HG02623 (cell line): ENCODE data around the gene AKAP13.

ENCODE experiments used
- ATAC-seq: cut with Tn5 transposase; IDR thresholded peaks from one replicate; pipeline ENCODE4 v1.9.1; 2021; ENCODE audit warnings: moderate library complexity; ENCODE audit not compliant: unreplicated experiment

The AKAP13 gene

GRCh38 chr15:85745023-85745422 lies 364.6 kb downstream of the AKAP13 start:
- ATAC-seq: no peak

DNA sequence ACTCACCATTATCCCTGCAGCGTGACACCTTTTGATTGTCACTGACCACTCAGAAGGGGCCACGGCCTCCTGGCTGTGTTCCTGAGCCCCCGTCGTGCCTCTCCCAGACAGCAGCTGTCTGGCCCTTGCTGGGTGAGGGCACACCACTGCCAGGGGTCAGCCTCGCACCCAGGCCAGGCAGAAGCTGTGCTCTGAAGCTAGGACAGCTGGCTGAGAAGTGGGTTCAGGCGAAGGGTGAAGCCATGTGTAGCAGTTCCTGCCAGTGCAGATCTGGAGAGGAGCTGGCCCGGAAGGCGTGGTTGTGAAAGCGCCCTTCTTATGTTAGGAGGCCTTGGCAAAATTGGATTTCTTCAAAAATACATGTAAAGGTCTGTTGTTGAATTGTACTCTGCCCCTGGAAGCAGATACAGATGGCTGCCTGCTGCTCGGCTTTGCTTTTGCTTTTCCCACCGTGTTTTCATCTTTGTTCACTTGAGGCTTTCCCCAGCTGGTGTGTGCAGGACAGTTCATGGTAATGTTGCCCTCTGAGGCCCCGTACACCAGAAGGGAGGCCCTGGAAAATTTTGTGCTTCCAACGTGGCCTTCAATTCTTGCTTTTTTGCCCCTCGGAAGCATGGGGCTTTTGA lies 365.2 kb downstream of the AKAP13 start:
- no peak for ATAC-seq

GRCh38 chr15:85746641-85747040 lies 366.2 kb downstream of the AKAP13 start:
- ATAC-seq: no peak

- no peak for ATAC-seq
Observed at GRCh38 chr15:85748176-85748575, 367.8 kb downstream of the AKAP13 start.

- no peak for ATAC-seq
Observed at GRCh38 chr15:85748729-85749128, 368.3 kb downstream of the AKAP13 start.

DNA sequence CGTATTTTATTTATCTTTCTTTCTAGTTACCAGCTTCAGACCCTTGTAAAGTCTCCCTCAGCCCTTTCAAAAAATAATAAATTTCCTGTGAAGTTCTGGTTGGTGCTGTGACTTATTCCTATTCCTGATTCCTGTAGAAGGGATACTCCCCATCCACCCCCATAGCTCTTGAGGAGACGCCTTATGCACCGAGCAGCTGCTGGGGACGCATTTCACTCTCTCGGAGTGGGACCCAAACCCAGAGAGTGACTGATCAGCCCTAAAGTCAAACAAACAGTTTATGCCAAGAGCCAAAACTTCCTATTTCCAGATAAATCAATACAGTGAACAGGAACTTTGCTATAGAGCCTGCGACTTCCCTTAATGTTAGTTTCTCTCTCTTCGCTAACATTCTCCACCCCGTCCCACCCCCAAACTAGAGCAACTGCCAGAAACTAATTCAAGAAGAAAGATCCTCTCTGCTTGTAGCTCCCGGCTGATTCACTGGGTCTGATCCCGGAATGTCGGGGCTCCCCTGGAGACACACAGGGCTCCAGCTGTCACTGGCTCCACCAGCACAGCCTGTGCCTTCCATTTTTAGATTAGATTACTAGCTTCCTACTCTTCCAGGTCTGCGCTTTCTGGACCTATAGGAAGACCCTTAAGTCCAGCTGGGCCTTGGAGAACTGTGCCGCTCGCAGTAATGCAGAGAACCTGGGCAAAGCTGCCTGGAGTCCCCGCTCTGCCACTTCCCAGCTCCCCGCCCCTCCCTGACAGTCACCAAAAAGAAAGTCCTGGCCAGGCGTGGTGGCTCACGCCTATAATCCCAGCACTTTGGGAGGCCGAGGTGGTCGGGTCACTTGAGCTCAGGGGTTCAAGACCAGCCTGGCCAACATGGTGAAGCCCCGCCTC lies 369.1 kb downstream of the AKAP13 start:
- ATAC-seq: no peak

DNA sequence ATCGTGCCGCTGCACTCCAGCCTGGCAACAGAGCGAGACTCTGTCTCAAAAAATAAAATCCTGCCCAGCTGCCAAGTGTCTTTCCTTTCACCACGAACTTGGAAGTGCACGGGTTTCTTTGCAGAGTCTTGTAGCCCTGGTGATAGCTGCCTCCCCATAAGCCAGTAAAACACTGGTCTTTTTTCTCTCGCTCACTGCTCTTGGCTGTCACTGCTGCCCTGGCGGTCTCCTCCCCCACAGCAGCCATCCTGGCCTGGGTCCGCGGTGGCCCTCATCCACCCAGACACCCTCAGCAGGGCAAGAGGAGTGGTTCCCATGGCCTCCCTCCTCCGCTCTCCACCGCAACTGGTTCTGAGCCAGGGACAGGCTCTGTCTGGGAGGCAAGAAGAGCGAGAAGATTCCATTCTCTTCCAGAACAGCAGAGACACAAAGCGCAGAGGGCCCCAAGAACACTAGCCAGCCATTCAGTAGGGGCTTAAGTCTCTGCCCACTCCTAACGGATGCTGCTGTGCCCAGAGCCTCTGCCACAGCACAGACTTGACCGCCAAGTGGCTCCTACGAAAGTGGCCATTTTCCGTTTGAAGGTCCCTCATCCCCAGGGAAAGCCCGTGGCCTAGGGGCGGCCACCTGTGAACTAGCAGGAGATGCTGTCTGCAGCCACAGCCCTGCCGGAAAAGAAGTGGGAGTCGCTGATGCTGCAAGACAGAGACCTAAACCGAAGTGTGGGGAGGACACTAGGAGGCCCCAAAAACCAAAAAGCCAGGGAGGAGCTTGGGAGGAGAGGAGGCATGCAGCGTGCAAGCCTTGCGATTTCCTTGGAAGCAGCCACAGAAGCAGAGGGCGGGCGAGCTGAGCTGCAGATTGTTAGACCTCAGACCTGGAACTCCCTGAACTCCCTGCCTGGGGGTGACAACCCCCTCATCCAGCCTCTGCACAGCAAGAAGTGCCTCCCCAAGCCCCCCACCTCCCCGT lies 370.2 kb downstream of the AKAP13 start:
- no peak for ATAC-seq

DNA sequence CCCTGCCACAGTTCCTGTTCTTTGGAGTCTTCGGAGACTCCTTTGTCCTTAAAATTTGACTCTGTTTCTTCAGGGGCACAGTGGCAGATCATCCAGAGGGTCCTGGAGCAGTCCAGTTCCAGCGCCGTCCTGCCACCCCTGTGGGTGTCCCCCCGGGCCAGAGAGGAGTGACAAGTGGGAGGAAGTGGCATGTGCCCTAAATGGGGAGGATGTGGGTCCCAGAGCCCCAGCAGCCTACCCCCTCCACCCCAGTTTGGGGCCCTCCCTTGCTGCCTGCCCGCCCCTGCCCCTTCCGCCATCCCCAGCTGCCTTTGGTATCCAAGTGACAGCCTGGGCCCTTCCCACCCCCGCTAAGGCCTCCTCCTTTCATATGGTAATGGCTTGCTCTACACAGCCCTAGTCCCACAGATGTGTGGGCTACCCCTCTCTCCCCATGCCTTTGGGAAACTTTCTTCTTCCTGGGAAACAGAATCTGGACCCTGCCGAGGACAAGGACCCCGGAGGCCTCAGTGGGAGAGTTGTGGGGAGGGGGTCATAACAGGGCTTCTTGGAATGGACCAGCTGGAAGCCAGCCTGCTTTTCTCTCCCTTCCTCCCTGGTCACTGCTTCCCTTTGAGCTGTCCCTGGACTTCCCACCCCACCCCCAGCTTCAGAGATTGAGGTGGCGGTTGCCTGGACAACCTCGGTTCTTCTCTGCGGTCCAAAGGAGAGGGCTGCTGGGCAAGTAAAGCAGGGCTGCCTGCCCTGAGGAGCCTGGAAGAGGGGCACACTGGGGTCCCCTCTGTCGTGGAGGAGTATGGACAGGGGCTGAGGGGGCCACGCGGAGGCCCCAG lies 371.1 kb downstream of the AKAP13 start:
- no peak for ATAC-seq

DNA sequence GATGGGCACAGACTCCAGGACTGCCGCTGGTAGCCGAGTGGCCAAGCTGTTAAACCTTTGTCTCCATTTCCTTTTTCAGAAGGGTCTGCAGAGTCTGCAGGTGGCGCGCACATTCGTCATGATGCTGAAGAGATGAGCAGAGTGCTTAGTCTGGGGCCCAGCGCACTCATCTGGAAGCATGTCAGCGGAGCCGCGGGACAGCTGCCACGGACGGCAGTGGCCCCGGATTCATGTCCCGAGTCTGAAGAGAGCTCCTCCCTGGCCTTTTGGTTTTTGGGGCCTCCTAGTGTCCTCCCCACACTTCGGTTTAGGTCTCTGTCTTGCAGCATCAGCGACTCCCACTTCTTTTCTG lies 371.7 kb downstream of the AKAP13 start:
- ATAC-seq: no peak

GRCh38 chr15:85752491-85752961 lies 372.1 kb downstream of the AKAP13 start:
- no peak for ATAC-seq

- no peak for ATAC-seq
Observed at GRCh38 chr15:85753261-85753660, 372.9 kb downstream of the AKAP13 start.

GRCh38 chr15:85753791-85754452 lies 373.5 kb downstream of the AKAP13 start:
- ATAC-seq: no peak

DNA sequence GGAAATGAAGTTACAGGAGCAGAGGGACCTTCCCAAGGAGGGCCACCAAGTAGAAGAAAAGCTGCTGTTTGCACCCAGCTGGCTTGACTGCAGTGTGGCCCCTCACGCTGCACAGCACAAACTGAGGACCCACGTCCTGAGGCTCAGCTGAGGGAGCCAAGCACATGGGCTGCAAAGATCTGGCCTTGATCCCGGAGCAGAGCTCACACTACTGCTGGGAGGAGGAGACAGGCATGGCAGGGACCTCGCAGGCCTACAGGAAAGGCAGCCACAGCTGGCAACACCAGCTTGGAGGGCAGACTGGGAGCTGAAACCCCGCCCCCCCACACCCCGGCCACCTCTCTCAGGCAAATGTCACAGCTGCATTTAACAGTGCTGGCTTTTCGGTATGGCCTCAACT lies 374.6 kb downstream of the AKAP13 start:
- ATAC-seq: no peak

GRCh38 chr15:85755471-85755870 lies 375.1 kb downstream of the AKAP13 start:
- ATAC-seq: no peak

DNA sequence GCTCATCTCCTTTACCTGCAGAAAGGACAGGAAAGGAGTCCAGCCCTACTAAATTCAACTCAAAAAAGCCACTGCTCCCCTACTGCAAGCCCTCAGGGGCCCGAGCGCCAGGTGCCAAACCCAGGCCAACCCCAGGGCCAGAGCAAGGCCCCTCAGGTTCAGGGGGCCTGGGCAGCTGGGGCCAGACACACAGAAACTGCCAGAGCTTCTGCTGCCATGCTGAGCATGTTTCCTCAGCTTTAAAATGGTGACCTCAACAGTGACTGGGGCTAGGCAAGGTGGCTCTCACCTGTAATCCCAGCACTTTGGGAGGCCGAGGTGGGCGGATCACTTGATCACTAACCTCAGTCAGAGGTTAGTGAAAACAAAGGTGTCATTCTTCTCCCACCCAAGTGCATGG lies 375.5 kb downstream of the AKAP13 start:
- no peak for ATAC-seq

DNA sequence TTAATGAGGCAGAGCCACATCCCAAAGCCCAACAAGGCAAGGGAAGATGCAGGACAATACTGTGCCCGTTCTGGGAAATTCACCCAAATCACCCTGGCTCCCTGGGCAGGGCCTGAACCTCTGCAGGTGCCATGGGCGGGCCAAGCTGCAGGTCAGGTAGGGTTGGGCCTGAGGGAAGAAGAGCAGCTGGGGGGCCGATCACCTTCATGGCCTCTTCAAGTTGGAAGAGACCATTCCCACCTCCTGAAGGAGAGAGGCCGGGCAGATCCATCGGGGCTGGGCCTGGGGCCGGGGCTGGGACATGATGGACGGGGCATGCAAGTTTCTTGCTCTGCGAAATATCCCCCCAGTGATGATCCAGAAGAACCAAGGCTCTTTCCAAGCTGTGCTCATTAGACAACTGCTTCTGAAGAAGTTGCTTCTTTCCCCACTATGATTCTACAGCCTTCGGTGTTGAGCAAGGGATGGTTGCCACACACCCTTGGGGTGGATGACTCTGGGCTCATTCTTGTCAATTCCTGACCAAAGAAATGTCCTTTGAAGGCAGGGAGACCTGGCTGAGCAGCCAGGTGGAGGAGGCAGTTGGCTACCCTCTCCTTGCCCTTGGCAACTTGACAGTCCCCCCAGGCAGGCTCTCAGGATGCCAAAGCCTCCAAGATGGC lies 376.1 kb downstream of the AKAP13 start:
- no peak for ATAC-seq

- no peak for ATAC-seq
Observed at GRCh38 chr15:85757073-85757938, 376.9 kb downstream of the AKAP13 start.

DNA sequence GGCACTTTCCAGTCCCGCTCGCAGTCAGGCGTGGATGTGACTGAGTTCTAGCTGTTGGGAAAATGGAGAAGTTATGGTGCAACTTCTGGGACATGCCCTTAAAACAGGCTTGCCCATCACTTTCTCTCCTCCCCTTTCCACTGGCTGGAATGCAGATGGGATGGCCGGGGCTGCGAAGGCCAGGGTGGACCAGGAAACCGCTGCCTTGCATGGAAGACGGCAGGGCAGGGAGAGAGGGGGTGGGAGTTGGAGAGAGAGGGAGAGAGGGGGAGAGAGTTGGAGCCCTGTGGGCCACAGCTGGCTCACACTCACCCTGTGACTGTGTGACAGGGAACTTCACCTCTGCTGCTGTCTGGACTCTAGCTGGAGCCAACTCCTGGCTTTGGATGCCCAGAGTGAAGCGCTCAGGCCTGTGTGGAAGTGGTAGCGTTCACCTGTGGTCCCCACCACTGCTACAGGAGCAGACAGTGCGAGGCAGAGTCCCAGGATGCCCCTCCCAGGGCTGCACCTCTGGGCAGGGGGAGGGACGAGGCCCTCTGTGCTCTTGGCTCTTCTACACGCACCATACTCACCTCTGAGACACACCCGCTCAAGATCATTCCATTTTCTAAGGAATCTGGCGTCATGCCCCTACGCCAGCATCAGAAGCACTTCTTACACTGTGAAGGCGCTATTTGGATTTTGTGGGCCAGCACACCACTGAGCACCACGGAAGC lies 377.7 kb downstream of the AKAP13 start:
- ATAC-seq: no peak
